Stimulated activated CD4-positive, alpha-beta T cell treated with anti-CD3 and anti-CD28 coated beads, Interleukin-2, amount 100 ng/mL, for 4 hours (primary cell): ENCODE data around the gene PDE7B.
A peak's percentile ranks its signal among the peaks of the same experiment; 100 is the strongest.
"Not testable (repeated sequence)": the region's sequence is repeated elsewhere in the genome, so short reads cannot be mapped to it uniquely, and the experiment has no call there.

Experiments used
- DNase-seq: peaks from one replicate; pipeline ENCODE4 v3.0.0-alpha.2; 2020; ENCODE audit warnings: low read depth

The PDE7B gene

GRCh38 chr6:136189104-136189503 is 337.6 kb downstream of the PDE7B start:
- DNase-seq = no peak

GRCh38 chr6:136191606-136192312 is 340.3 kb downstream of the PDE7B start:
- no peak for DNase-seq

DNA sequence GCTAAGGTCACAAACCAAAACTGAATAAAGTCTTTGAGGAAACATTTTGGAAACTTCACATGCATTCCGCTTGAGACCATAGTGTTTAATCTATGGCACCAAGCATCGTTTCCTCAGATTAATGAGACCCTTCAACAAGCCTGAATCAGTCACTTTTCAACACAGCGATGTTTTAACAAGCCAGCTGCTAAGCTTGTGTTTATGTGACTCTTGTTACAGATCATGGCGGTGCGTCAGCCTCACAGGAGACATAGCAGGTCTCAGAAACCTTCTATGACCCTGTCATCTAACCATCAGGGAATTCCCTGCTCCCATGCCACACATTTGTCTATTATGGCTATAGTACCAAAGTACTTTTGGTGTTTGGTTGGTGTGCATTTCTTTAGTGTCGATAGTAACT is 341.4 kb downstream of the PDE7B start:
- no peak for DNase-seq

DNA sequence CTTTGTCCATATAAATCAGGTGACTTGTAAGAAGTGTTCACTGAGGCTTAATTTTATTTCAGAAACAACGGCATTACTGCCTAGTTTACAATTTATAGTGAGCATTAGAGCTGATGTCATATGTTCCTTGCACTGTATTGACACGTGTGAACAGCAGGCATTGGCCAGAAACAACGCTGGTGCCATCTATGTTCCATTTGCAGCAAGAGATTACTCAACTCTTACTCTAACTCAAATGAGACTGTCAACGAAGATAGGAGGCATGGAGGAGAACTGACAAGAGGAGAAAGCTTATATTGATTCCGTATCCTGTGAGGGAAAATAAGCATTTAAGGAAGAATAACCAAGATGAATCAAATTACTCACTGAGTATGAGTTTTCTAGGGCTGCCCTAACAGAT is 350.2 kb downstream of the PDE7B start:
- no peak for DNase-seq

GRCh38 chr6:136208783-136209182 is 357.3 kb downstream of the PDE7B start:
- no peak for DNase-seq

GRCh38 chr6:136209496-136209895 is 358.0 kb downstream of the PDE7B start:
- no peak for DNase-seq

GRCh38 chr6:136210398-136211165 is 359.1 kb downstream of the PDE7B start:
- no peak for DNase-seq

GRCh38 chr6:136212608-136213007 is 361.1 kb downstream of the PDE7B start:
- DNase-seq = no peak

GRCh38 chr6:136213012-136213539 is 361.6 kb downstream of the PDE7B start:
- no peak for DNase-seq

DNA sequence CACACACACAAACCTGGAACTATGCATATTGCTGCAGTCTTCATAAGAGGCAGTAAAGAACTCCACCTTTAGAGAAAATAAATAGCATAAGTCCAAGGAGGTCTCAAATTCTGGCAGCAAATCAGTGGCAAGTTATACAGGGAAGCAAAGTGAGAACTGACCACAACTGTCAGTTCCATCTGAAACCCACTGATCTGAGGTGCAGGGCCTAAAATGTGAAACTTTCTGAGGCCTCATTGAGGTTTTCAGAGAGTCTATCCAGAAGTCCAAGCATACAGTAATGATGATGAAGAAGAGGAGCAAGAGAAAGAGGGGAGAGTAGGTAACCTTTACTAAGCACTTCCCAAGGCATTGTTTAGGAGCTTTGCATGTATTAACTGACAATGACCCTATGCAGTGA is 362.4 kb downstream of the PDE7B start:
- DNase-seq = no peak

GRCh38 chr6:136216503-136217401 is 365.3 kb downstream of the PDE7B start:
- DNase-seq = no peak

DNA sequence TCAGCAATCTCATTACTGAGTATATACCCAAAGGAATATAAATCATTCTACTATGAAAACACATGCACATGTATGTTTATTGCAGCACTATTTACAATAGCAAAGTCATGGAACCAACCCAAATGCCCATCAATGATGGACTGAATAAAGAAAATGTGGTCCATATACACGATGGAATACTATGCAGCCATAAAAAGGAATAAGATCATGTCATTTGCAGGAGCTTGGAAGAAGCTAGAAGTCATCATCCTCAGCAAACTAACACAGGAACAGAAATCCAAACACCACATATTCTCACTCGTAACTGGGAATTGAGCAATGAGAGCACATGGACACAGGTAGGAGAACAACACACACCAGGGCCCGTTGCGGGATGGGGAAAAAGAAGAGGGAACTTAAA is 373.5 kb downstream of the PDE7B start:
- not testable (repeated sequence) for DNase-seq

- peak; percentile 5 for DNase-seq
Measured at GRCh38 chr6:136225496-136225895, 374.0 kb downstream of the PDE7B start.

DNA sequence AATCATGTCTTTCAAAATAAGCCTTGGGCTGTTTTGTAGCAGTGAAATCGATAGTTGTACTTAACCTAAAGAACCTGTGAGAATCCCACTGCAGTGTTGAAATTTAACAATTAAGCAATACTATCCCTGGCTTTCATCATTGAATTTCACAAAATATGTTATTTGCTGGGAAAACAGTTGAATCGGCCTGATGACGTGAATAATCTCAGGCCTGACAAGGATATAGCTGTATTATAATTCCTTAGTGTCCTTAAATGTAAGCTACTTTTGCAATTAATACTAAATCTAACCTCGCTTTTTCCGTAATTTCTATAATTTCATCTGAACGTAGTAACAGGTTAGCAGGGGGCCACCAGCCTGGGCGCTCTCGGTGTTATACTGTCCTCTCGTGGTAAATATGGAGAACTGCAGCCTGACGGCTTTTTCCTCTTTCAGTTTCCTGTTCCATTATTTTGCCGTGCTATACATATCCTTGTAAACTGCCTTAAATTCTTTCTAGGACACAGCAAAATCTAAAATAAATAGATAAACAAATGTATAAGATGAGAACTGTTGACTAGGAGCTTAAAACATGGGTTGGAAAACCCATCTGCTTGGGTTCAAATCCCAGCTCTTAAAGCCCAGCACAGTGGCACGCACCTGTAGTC is 374.6 kb downstream of the PDE7B start:
- DNase-seq = peak; percentile 29

GRCh38 chr6:136226674-136227377 is 375.3 kb downstream of the PDE7B start:
- DNase-seq = no peak

DNA sequence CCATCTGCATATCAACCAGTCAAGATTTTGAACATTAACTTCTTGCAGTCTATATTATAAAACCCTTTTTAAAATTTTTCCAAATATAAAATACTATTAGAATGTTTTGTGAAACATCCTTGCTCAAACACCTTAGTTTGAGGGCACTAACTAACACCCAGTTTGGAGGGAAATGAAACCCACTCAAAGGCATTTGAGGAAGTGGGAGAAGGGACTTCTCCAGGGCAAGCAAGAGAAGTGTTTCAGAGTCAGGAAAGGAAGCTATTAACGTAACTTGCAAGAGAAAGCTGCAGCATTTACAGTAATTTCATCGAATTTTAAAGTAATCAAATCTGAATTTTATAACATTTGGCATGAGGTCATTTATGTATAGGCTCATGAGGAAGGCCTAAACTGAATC is 377.3 kb downstream of the PDE7B start:
- DNase-seq = no peak

DNA sequence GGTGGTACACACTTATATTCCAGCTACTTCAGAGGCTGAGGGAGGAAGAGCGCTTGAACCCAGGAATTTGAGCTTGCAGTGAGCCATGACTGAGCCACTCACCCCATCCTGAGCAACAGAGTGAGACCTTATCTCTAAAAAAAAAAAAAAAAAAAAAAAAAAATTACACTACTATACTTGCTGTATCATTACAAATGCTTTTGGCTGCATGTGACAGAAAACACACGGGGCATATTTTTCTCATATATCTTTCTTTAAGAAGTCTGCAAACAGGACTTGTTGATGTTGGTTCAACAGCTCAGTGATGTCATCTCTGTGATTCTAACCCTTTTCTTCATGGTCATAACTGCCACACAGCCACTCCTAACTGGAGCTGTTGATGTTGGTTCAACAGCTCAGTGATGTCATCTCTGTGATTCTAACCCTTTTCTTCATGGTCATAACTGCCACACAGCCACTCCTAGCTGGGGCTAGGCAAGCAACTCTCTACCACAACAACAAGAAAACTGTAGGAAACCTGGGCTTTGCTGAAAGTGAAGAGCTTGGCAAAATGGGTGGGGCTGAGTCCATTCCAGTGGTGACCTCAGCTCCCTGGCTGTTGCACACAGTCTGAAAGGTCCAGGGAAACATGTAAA is 378.8 kb downstream of the PDE7B start:
- DNase-seq = no peak

DNA sequence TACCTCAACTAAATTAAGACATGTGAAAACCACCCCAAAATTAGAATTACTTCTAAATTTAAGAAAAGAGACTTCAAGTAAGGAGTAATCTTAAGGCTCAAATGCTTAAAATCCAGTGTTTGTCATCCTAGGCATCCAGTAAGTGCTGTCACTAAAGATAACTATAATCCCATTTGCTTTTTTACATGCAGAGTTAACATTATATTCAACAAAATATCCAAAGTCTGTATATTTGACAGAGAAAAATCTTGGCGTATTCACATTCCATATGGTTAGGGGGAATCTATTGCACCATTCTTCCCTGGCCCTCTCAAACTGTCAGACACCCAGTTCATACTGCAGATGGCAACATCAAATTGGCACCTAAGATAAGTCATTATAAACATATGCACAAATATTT is 381.2 kb downstream of the PDE7B start:
- no peak for DNase-seq

DNA sequence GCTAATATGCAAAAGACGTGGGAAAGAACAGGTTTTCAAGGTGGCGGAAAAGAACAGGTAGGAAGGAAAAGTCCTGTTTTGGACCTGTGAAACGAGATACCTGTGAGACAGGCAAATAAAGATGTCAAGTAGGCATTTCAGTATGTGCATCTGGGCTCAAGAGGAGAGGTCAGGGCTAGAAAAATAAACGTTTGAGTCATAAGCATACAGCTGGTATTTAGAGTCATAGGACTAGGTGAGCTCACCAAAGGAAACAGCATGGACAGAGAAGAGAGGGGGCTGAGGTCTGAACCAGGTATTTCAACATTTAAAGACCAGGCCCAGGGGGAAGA is 383.7 kb downstream of the PDE7B start:
- no peak for DNase-seq

GRCh38 chr6:136236466-136237293 is 385.2 kb downstream of the PDE7B start:
- DNase-seq = no peak
